ENCODE measurements around the gene CERS1. TPM values are rescaled to one million over a fixed set of nuclear protein-coding genes. Genes with fewer than 3 reads are reported as not detected.

The CERS1 gene
- polyA plus RNA-seq, 2 of the 4 experiments (the other 2 are of a cell fraction): 1.7 to 3.4 TPM

DNA sequence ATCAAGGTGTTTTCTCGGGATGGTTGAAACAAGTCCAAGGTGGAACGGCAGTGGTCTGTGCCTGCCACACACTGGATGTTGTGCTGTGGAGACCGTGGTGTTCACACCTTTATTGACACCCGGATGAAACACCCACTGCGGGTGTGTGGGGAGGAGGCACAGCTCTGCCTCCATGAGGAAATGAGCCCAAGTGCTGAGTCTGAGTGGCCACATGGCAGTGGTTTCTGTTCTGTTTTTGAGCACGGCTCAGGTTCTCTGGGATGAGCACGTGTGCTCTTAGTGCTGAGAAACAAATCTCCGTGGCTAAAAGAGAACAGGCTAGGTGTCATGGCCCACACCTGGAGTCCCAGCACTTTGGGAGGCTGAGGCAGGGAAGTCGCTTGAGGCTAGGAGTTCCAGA is 34.7 kb downstream of the CERS1 start:
- Histone ChIP-seq H3K27ac (no peak overlapping the region), H3K9me3 (no peaks in the 10 kb centered on the region), H3K4me2 (no peak overlapping the region), H3K4me1 (no peaks in the 10 kb centered on the region), H3K4me3 (no peak overlapping the region)
- DNase-seq (ENCODE audit: low read depth in 1 of 2, low spot score in 1 of 2): no peak
- no peak for ATAC-seq
- no peak for TF ChIP-seq SREBF2 (IDR thresholded peaks at IDR 0.05)
- no peak for TF ChIP-seq CBX2 (IDR thresholded peaks at IDR 0.05; ENCODE audit: borderline replicate concordance, low read depth)
- TF ChIP-seq EP300 (IDR thresholded peaks at IDR 0.05): no peak
- TF ChIP-seq, protein P1, sequence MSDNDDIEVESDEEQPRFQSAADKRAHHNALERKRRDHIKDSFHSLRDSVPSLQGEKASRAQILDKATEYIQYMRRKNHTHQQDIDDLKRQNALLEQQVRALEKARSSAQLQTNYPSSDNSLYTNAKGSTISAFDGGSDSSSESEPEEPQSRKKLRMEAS (IDR thresholded peaks at IDR 0.05): no peak
- TF ChIP-seq RARB (CRISPR knock-in tag; IDR thresholded peaks at IDR 0.05): no peak
- no peak for TF ChIP-seq HOXA7 (CRISPR knock-in tag; IDR thresholded peaks at IDR 0.05)
- no peak for TF ChIP-seq CHD4 (IDR thresholded peaks at IDR 0.05; ENCODE audit: borderline replicate concordance)
- no peak for TF ChIP-seq ZC3H11A (IDR thresholded peaks at IDR 0.05)
- TF ChIP-seq NR3C1 (IDR thresholded peaks at IDR 0.05): no peak
- no peak for TF ChIP-seq ZSCAN20 (CRISPR knock-in tag; IDR thresholded peaks at IDR 0.05)
- TF ChIP-seq NPAS2 (CRISPR knock-in tag; IDR thresholded peaks at IDR 0.05; ENCODE audit: borderline replicate concordance): no peak
- no peak for TF ChIP-seq RAD21 (conservative IDR thresholded peaks at IDR 0.05 in 1 of 2, IDR thresholded peaks at IDR 0.05 in 1 of 2)
- TF ChIP-seq, protein P2, sequence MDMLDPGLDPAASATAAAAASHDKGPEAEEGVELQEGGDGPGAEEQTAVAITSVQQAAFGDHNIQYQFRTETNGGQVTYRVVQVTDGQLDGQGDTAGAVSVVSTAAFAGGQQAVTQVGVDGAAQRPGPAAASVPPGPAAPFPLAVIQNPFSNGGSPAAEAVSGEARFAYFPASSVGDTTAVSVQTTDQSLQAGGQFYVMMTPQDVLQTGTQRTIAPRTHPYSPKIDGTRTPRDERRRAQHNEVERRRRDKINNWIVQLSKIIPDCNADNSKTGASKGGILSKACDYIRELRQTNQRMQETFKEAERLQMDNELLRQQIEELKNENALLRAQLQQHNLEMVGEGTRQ (IDR thresholded peaks at IDR 0.05): no peak
- TF ChIP-seq TFCP2L1 (CRISPR knock-in tag; IDR thresholded peaks at IDR 0.05): no peak
- TF ChIP-seq TP53 (CRISPR knock-in tag; IDR thresholded peaks at IDR 0.05): no peak
- no peak for TF ChIP-seq CBX8 (IDR thresholded peaks at IDR 0.05)
- no peak for TF ChIP-seq ESRRA (IDR thresholded peaks at IDR 0.05; ENCODE audit: borderline replicate concordance, low read length)
- no peak for TF ChIP-seq EHMT2 (IDR thresholded peaks at IDR 0.05; ENCODE audit: low read depth)
- no peak for TF ChIP-seq CHD2 (IDR thresholded peaks at IDR 0.05; ENCODE audit: low read length, partially characterized antibody)
- no peak for TF ChIP-seq PHF8 (IDR thresholded peaks at IDR 0.05; ENCODE audit: borderline replicate concordance, low read depth)
- ChIA-PET POLR2A (no interaction called here), CTCF (interaction anchor here (1.2 to 4.7 kb wide), 3 partner anchors 14 to 410 kb away, joined by 3 to 43 read pairs (median 4); no protein-coding TSS in a partner anchor)
- no peak for FAIRE-seq
- WGBS (ENCODE audit: missing lambda C conversion rate): 92% methylated on average over 9 of the region's 9 CpGs

DNA sequence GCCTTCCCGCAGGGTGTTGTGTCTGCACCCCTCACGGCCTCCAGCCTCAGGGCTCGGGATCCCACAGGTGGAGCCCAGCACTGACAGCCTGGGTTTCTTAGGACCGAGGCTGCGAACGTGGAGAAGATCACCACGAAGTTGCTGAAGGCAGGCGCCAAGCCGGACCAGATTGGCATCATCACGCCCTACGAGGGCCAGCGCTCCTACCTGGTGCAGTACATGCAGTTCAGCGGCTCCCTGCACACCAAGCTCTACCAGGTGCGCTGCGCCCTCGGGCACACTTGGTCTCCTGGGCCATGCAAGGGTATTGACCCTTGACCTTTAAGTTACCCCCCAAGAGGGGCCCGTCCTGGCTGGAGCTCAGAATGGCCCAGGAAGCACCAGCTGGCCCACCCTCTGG is 35.2 kb downstream of the CERS1 start:
- TF ChIP-seq RFX5 (IDR thresholded peaks at IDR 0.05) (no peak), CEBPB (IDR thresholded peaks at IDR 0.05) (no peak), HDAC2 (IDR thresholded peaks at IDR 0.05) (no peak)
- ChIA-PET POLR2A (no interaction called here), CTCF (interaction anchor here (0.6 to 4.7 kb wide), 4 partner anchors 14 to 410 kb away, joined by 3 to 43 read pairs (median 4); no protein-coding TSS in a partner anchor)
- no peak for FAIRE-seq
- Histone ChIP-seq H3K4me1 (no peaks in the 10 kb centered on the region), H3K4me3 (no peak overlapping the region), H3K9me3 (no peaks in the 10 kb centered on the region), H3K4me2 (no peak overlapping the region), H3K27ac (no peak overlapping the region)
- no peak for DNase-seq (ENCODE audit: low read depth in 1 of 2, low spot score in 1 of 2)
- WGBS (ENCODE audit: missing lambda C conversion rate): 93% methylated on average over 12 of the region's 17 CpGs
- ATAC-seq: no peak

DNA sequence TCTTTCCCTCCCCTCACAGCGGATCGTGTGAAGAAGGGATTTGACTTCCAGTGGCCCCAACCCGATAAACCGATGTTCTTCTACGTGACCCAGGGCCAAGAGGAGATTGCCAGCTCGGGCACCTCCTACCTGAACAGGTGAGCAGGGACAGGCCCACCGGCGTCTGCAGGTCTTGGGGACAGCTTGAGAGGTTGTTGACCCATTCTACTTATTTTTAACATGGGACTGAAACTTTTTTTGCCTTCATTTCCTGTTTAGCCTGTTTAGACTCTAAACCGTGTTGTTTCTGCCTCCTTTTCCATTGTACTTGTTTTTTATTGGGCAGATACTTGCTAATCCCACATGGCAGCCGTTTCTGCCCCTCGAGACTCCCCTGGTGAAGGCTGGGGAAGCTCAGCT is 35.7 kb downstream of the CERS1 start:
- no peak overlapping the region for H3K4me3 ChIP-seq
- POLR2A ChIA-PET: no interaction called here
- H3K9me3 ChIP-seq: no peaks in the 10 kb centered on the region
- FAIRE-seq (no peak), ATAC-seq (no peak), DNase-seq (ENCODE audit: low read depth in 1 of 2, low spot score in 1 of 2) (no peak)
- H3K4me2 ChIP-seq: no peak overlapping the region
- TF ChIP-seq HDAC2 (IDR thresholded peaks at IDR 0.05) (no peak), RNF2 (IDR thresholded peaks at IDR 0.05; ENCODE audit: borderline replicate concordance, low read depth) (no peak)
- no peak overlapping the region for H3K27ac ChIP-seq
- WGBS (ENCODE audit: missing lambda C conversion rate): 87% methylated on average over 11 of the region's 11 CpGs
- CTCF ChIA-PET: interaction anchor here (0.6 to 4.7 kb wide), 4 partner anchors 13 to 409 kb away, joined by 3 to 43 read pairs (median 4); no protein-coding TSS in a partner anchor
- no peaks in the 10 kb centered on the region for H3K4me1 ChIP-seq
